ENCODE results near the gene SBF2. TPM values are rescaled to one million over a fixed set of nuclear protein-coding genes. Genes with fewer than 3 reads are reported as not detected.

SBF2 gene
- total and polyA plus RNA-seq, 2 donors (not counting 3 experiments of a cell fraction or from before 2014, with no cell fraction given): 15.4 to 42.4 TPM

- H3K27me3 ChIP-seq (ENCODE audit: control insufficient read depth in 2 of 2, insufficient read depth in 2 of 2, low read length in 2 of 2): no peaks in the 10 kb centered on the region
- H3K9me1 ChIP-seq (replicated peaks; ENCODE audit: control insufficient read depth, extremely low read depth, insufficient read depth, low read length): no peaks in the 10 kb centered on the region
- no TSS peak for BruUV-seq (replicated peaks)
- no peak overlapping the region for H3K9ac ChIP-seq (replicated peaks; ENCODE audit: extremely low read depth, insufficient read depth, low read length)
- CTCF ChIA-PET: no interaction called here
- no peak overlapping the region for H3K27ac ChIP-seq (ENCODE audit: insufficient read depth, low read depth, low read length)
- H3K4me3 ChIP-seq (replicated peaks in 1 of 3; ENCODE audit: insufficient read depth in 1 of 3, low read depth in 1 of 3, low read length in 3 of 3): no peak overlapping the region
- no peaks in the 10 kb centered on the region for H3K4me1 ChIP-seq (ENCODE audit: control insufficient read depth, extremely low read depth, insufficient read depth, low read length)
- H3K36me3 ChIP-seq (ENCODE audit: control insufficient read depth in 2 of 2, extremely low read depth in 1 of 2, insufficient read depth in 2 of 2, low read length in 2 of 2): no peaks in the 10 kb centered on the region
- H3K9me3 ChIP-seq (replicated peaks; ENCODE audit: control insufficient read depth, insufficient read depth, low read length): no peaks in the 10 kb centered on the region
- peaks cover 2% of the 10 kb centered on the region for H4K20me1 ChIP-seq (replicated peaks; ENCODE audit: control insufficient read depth, extremely low read depth, insufficient read depth, low read length)
- no peak overlapping the region for H2AFZ ChIP-seq (ENCODE audit: low read depth, low read length)
- dilution Hi-C loops (cut with MboI; ENCODE audit: extremely low pct_ligation_motif_present, low sequenced_read_pairs): no loop called here
- POLR2A ChIA-PET: no interaction called here
- no peak overlapping the region for H3K4me2 ChIP-seq (ENCODE audit: insufficient read depth, low read length)
- intact Hi-C loops (cut with micrococcal nuclease): no loop called here
- DNase-seq (ENCODE audit: low read depth, low spot score): no peak
- TF ChIP-seq POLR2AphosphoS5 (IDR thresholded peaks at IDR 0.05; ENCODE audit: insufficient read depth, low read depth, low read length) (no peak), POLR2A (IDR thresholded peaks at IDR 0.05; ENCODE audit: low read depth, low read length) (no peak)
- FAIRE-seq: no peak
- H3K79me2 ChIP-seq (ENCODE audit: control insufficient read depth, insufficient read depth, low read length): peaks cover 1% of the 10 kb centered on the region
Observed at GRCh38 chr11:10125522-10126133, 168.4 kb downstream of the SBF2 start.

GRCh38 chr11:10122326-10123197, 171.5 kb downstream of the SBF2 start:
- Histone ChIP-seq H3K79me2 (ENCODE audit: control insufficient read depth, insufficient read depth, low read length) (peaks cover 1% of the 10 kb centered on the region), H2AFZ (ENCODE audit: low read depth, low read length) (no peak overlapping the region), H3K9ac (replicated peaks; ENCODE audit: extremely low read depth, insufficient read depth, low read length) (no peak overlapping the region), H3K27me3 (ENCODE audit: control insufficient read depth in 2 of 2, insufficient read depth in 2 of 2, low read length in 2 of 2) (no peaks in the 10 kb centered on the region), H3K9me3 (replicated peaks; ENCODE audit: control insufficient read depth, insufficient read depth, low read length) (no peaks in the 10 kb centered on the region), H3K4me1 (ENCODE audit: control insufficient read depth, extremely low read depth, insufficient read depth, low read length) (peaks cover 18% of the 10 kb centered on the region), H3K4me3 (replicated peaks in 1 of 3; ENCODE audit: insufficient read depth in 1 of 3, low read depth in 1 of 3, low read length in 3 of 3) (no peak overlapping the region), H4K20me1 (replicated peaks; ENCODE audit: control insufficient read depth, extremely low read depth, insufficient read depth, low read length) (no peaks in the 10 kb centered on the region), H3K9me1 (replicated peaks; ENCODE audit: control insufficient read depth, extremely low read depth, insufficient read depth, low read length) (no peaks in the 10 kb centered on the region), H3K4me2 (ENCODE audit: insufficient read depth, low read length) (no peak overlapping the region), H3K36me3 (ENCODE audit: control insufficient read depth in 2 of 2, extremely low read depth in 1 of 2, insufficient read depth in 2 of 2, low read length in 2 of 2) (no peaks in the 10 kb centered on the region), H3K27ac (ENCODE audit: insufficient read depth, low read depth, low read length) (no peak overlapping the region)
- DNase-seq (ENCODE audit: low read depth, low spot score): no peak
- dilution Hi-C loops (cut with MboI; ENCODE audit: extremely low pct_ligation_motif_present, low sequenced_read_pairs) (no loop called here), intact Hi-C loops (cut with micrococcal nuclease) (no loop called here)
- ChIA-PET CTCF (interaction anchor here (0.9 kb wide), 1 partner anchor 244 kb away, joined by 3 read pairs; no protein-coding TSS in a partner anchor), POLR2A (no interaction called here)
- TF ChIP-seq EZH2 (IDR thresholded peaks at IDR 0.05; ENCODE audit: borderline replicate concordance, low read depth, low read length, severe bottlenecking) (no peak), MAX (IDR thresholded peaks at IDR 0.05; ENCODE audit: insufficient read depth, insufficient read length) (no peak), MYC (IDR thresholded peaks at IDR 0.05; ENCODE audit: low read depth, low read length) (no peak)
- no peak for FAIRE-seq
- no TSS peak for BruUV-seq (replicated peaks)
